Tibial artery (tissue), 4 donors: ENCODE results near the gene AEN.

Experiments
- DNase-seq, 2 donors: peaks; one replicate each; pipeline ENCODE4 v3.0.0-alpha.2; 2019
- H3K27ac ChIP-seq, 2 donors: fragments of 200-600 bp; sonication (generic) in 1 of 2; 1 replicate in 1 of 2; 2 replicates in 1 of 2; pipeline ENCODE4 v1.5.1; 2018 to 2019; ENCODE audit warnings: mild to moderate bottlenecking in 1 of 2
- H3K27me3 ChIP-seq, 2 donors: fragments of 200-600 bp; sonication (generic) in 1 of 2; one replicate each; pipeline versions ENCODE4 v1.5.1 to v1.6.0; 2016 to 2019
- H3K36me3 ChIP-seq, 3 donors: fragments of 200-600 bp; sonication (generic) in 2 of 3; one replicate each; pipeline ENCODE4 v1.5.1; 2016 to 2019; ENCODE audit warnings: mild to moderate bottlenecking in 2 of 3
- H3K4me1 ChIP-seq, 4 donors: fragments of 200-600 bp; sonication (generic) in 2 of 4; 1 replicate in 3 of 4; 2 replicates in 1 of 4; pipeline ENCODE4 v1.5.1; 2016 to 2019
- H3K4me3 ChIP-seq, 2 donors: fragments of 200-600 bp; sonication (generic) in 1 of 2; 1 replicate in 1 of 2; 2 replicates in 1 of 2; pipeline ENCODE4 v1.5.1; 2018 to 2019; ENCODE audit warnings: mild to moderate bottlenecking in 2 of 2
- H3K9me3 ChIP-seq, 3 donors: fragments of 200-600 bp; sonication (generic) in 1 of 3; one replicate each; pipeline ENCODE4 v1.5.1; 2016 to 2019
- intact Hi-C: fragments of 100-400 bp; cut with DNase I; formaldehyde crosslinking; loops from one replicate; pipeline ENCODE4 v1.15.0; 2023; ENCODE audit warnings: low total_unique reads
- TF ChIP-seq, protein P1 (sequence below), 2 experiments: fragments of 200-600 bp in 1 of 2; fragments of 450-650 bp in 1 of 2; IDR thresholded peaks; one replicate each; pipeline ENCODE4 v1.5.1; 2017 to 2019; ENCODE audit warnings: antibody characterized with exemption in 2 of 2, mild to moderate bottlenecking in 1 of 2, moderate library complexity in 1 of 2

Gene AEN

DNA sequence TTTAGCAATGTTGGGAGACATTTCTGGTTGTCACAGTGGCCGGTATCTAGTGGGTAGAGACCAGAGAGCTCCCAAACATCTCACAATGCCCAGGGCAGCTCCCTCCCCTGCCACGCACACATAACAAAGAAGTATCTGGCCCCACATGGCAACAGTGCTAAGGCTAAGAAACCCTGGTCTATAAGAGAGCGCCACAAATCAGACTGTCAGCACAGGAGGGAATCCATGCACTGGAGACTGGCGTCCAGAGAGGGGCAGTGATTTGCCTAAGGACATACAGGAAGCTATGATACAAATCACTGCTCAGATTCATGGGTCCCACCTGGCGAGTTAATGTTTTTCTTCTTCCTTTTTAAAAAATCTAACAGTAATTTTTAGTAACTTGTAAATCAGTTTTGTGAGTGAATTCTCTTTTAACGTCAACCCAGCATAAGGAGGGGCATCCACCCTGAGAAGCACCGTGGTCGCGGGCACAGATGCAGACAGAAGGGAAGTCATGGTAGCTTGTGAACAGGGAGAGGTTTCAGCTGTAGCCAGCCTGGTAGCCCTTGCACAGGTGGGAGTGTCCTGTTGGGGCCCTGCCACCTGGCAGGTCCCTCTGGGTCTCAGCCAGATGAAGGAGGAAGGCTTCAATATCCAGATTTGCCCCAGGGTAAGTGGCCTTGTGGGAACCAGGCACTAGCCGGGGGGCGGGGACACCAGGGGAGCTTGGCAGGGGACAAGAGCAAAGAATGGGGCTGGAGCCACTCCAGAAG, 26.4 kb downstream of the AEN start:
- TF ChIP-seq, protein P1, sequence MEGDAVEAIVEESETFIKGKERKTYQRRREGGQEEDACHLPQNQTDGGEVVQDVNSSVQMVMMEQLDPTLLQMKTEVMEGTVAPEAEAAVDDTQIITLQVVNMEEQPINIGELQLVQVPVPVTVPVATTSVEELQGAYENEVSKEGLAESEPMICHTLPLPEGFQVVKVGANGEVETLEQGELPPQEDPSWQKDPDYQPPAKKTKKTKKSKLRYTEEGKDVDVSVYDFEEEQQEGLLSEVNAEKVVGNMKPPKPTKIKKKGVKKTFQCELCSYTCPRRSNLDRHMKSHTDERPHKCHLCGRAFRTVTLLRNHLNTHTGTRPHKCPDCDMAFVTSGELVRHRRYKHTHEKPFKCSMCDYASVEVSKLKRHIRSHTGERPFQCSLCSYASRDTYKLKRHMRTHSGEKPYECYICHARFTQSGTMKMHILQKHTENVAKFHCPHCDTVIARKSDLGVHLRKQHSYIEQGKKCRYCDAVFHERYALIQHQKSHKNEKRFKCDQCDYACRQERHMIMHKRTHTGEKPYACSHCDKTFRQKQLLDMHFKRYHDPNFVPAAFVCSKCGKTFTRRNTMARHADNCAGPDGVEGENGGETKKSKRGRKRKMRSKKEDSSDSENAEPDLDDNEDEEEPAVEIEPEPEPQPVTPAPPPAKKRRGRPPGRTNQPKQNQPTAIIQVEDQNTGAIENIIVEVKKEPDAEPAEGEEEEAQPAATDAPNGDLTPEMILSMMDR (IDR thresholded peaks at IDR 0.05), result no peak
- H3K27ac ChIP-seq, result no peak overlapping the region
- H3K4me3 ChIP-seq, result no peak overlapping the region
- peak in 1 of 2 donors; percentile 55 for DNase-seq
- H3K4me1 ChIP-seq, result peaks cover 0 to 27% (median 0%) of the 10 kb centered on the region in 4 donors
- intact Hi-C loops, result no loop called here
- H3K9me3 ChIP-seq, result no peaks in the 10 kb centered on the region
- H3K27me3 ChIP-seq, result no peaks in the 10 kb centered on the region
- H3K36me3 ChIP-seq, result no peaks in the 10 kb centered on the region

DNA sequence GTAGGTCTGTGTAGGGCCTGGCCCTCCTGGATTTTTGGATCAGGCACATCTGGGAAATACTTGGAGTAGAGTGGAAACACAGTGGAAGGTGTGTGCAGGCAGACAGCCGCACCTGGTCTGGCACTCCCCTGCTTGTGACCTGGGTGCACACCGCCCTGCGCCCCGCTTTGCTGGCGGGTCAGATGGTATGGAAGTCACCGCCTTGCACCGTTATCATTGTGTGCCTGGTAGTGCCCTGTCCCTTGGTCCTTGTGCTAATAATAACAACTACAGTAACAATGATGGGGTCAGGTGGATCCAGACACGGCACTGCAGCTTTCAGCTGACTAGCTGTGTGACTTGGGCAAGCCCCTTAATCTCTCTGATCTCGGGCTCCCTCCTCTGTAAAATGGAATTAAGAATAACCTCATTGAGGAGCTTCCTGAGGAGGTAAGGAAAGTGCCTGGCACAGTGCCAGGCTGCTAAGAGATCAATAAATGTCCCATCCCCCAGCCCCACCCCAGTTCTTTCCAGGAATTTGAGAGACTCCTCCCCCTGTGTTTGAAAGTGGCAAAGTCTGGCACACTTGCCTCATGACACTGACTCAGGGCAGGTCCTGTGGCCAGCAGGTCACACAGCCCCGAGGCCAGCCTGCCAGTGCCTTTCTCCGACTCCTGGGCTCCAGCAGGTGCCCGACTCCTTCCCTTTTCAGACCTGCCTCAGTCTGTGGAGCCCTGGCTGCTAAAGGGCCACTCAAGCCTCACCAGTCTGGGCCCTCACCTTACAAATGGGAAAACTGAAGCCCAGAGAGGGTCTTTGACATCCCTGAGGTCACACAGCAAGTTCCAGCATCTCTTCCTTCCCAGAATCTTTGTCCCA, 27.4 kb downstream of the AEN start:
- Histone ChIP-seq H3K4me3 (no peak overlapping the region), H3K27me3 (no peaks in the 10 kb centered on the region), H3K4me1 (peaks cover 0 to 27% (median 0%) of the 10 kb centered on the region in 4 donors), H3K36me3 (no peaks in the 10 kb centered on the region), H3K9me3 (no peaks in the 10 kb centered on the region), H3K27ac (no peak overlapping the region)
- TF ChIP-seq, protein P1 (IDR thresholded peaks at IDR 0.05), result no peak
- intact Hi-C loops, result no loop called here
- DNase-seq, result peak in 1 of 2 donors; percentile 41

DNA sequence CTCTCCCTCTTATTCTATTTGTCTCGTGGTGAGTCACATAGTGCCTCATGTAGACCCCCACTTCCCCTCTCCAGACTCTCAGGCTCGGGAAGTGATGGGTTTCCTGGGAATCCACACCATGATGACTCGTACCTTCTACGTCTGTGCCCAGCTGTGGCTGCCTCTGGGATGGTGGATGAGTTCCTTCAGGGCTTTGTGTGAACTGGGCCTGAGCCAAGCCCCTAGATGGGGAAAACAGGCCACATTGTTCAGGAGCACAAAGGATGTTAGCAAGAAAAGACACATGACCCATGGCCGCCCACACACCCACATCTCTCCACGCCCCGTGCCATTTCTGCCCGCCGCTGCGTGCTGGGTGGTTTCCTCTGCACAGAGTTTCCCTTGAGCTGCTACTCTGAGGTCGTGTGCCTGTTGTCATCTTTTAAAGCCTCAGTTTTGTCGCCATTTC, 28.2 kb downstream of the AEN start:
- intact Hi-C loops, result no loop called here
- no peaks in the 10 kb centered on the region for H3K36me3 ChIP-seq
- no peak overlapping the region for H3K4me3 ChIP-seq
- DNase-seq, result peak in 1 of 2 donors; percentile 71
- no peak overlapping the region for H3K27ac ChIP-seq
- TF ChIP-seq, protein P1 (IDR thresholded peaks at IDR 0.05), result no peak
- no peaks in the 10 kb centered on the region for H3K27me3 ChIP-seq
- H3K4me1 ChIP-seq, result peaks cover 0 to 27% (median 0%) of the 10 kb centered on the region in 4 donors
- H3K9me3 ChIP-seq, result no peaks in the 10 kb centered on the region

DNA sequence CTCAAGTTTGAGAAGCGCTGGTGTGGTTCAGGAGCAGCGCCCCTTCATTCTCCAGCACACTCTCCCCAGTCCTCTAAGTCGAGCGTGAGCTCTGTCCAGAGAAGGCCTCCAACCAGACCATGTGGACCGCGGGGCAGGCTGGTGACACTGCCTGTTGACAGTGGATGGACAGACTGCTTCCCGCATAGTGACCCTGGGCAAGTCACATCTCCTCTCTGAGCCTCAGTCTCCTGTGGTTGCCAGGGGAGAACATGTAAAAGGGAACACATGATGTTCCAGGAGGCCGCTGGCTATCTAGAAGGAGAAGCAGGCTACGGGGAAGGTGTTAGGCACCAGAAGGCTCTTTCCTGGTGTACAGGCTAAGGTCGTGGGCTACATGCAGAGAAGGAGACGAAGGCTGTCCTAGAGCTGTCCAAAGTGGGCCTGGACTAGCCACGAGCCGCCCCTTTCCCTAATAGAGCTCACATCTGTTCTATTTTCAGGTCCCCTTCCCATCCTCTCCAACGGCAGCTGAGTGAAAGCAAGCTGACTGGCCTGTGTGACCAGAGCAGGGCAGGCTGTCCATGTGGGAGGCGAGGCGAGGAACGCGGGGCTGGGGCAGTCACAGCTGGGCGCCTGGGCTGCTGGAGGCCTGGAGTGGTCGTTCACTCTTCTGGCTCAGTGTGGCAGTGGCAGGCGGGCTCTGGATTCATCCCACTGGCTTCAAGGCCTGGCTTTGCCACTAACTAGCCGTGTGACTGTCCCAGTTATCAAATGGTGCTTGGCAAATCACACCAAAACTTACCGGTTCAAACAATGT, 28.8 kb downstream of the AEN start:
- TF ChIP-seq, protein P1 (IDR thresholded peaks at IDR 0.05), result no peak
- no peaks in the 10 kb centered on the region for H3K36me3 ChIP-seq
- intact Hi-C loops, result loop anchor here (10.0 kb wide), 1 partner anchor 155 kb away; the partner anchor contains the start of gene ACAN
- peak in 1 of 2 donors; percentile 42 for DNase-seq
- H3K27ac ChIP-seq, result no peak overlapping the region
- H3K4me3 ChIP-seq, result no peak overlapping the region
- H3K27me3 ChIP-seq, result no peaks in the 10 kb centered on the region
- peaks cover 0 to 27% (median 0%) of the 10 kb centered on the region in 4 donors for H3K4me1 ChIP-seq
- no peaks in the 10 kb centered on the region for H3K9me3 ChIP-seq

DNA sequence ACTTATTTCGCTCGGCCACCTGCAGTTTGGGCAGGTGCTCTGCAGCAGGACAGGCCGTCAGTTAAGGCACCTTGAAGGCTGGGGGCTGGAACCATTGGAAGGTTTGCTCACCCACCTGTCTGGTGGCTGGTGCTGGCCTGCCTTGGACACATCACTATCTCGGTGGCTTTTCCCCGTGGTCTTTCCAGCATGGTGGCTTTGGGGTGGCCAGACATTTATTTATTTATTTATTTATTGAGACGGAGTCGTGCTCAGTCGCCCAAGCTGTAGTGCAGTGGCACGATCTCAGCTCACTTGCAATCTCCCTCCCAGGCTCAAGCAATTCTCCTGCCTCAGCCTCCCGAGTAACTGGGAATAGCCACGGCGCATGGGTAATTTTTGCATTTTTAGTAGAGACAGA, 29.4 kb downstream of the AEN start:
- intact Hi-C loops, result loop anchor here (10.0 kb wide), 1 partner anchor 154 kb away; the partner anchor contains the start of gene ACAN
- peaks cover 0 to 27% (median 0%) of the 10 kb centered on the region in 4 donors for H3K4me1 ChIP-seq
- H3K27ac ChIP-seq, result no peak overlapping the region

More for the DNA sequence above, 29.4 kb downstream of the AEN start:
- TF ChIP-seq, protein P1 (IDR thresholded peaks at IDR 0.05), result no peak
- Histone ChIP-seq H3K27me3 (no peaks in the 10 kb centered on the region), H3K36me3 (no peaks in the 10 kb centered on the region), H3K4me3 (no peak overlapping the region), H3K9me3 (no peaks in the 10 kb centered on the region)
- DNase-seq, result peak in 1 of 2 donors; percentile 38
